Heart left ventricle (tissue), 16 donors: ENCODE measurements around the gene KCNE4. TPM values are rescaled to one million over a fixed set of nuclear protein-coding genes. Genes with fewer than 3 reads are reported as not detected.

ENCODE experiments used
- ATAC-seq, 4 donors: fragments of 200-7000 bp; cut with Tn5 transposase; one replicate each; pipeline ENCODE4 v1.9.1; 2020 to 2022; ENCODE audit warnings: moderate library complexity in 4 of 4, mild to moderate bottlenecking in 3 of 4, moderate number of reproducible peaks in 1 of 4
- DNase-seq, 5 donors: peaks; one replicate each; pipeline ENCODE4 v3.0.0-alpha.2; 2020
- H3K27ac ChIP-seq, 12 donors: fragments of 200-600 bp; sonication (generic) in 4 of 12; one replicate each; pipeline versions ENCODE4 v1.5.0 to v1.8.0; 2016 to 2022; ENCODE audit warnings: mild to moderate bottlenecking in 2 of 12
- H3K27me3 ChIP-seq, 9 donors: fragments of 200-600 bp; sonication (generic) in 2 of 9; one replicate each; pipeline versions ENCODE4 v1.5.1 to v1.8.0; 2016 to 2022; ENCODE audit warnings: mild to moderate bottlenecking in 3 of 9
- H3K36me3 ChIP-seq, 9 donors: fragments of 200-600 bp; sonication (generic) in 2 of 9; one replicate each; pipeline versions ENCODE4 v1.5.0 to v1.8.0; 2018 to 2022; ENCODE audit warnings: mild to moderate bottlenecking in 2 of 9
- H3K4me1 ChIP-seq, 12 donors: fragments of 200-600 bp; sonication (generic) in 4 of 12; one replicate each; pipeline versions ENCODE4 v1.5.0 to v1.8.0; 2016 to 2022; ENCODE audit warnings: mild to moderate bottlenecking in 3 of 12
- H3K4me3 ChIP-seq, 12 donors: fragments of 200-600 bp; sonication (generic) in 4 of 12; one replicate each; pipeline versions ENCODE4 v1.5.0 to v1.8.0; 2017 to 2022; ENCODE audit warnings: mild to moderate bottlenecking in 9 of 12, moderate library complexity in 4 of 12
- H3K9me3 ChIP-seq, 12 donors: fragments of 200-600 bp; sonication (generic) in 4 of 12; one replicate each; pipeline versions ENCODE4 v1.5.0 to v1.8.0; 2016 to 2022; ENCODE audit warnings: mild to moderate bottlenecking in 1 of 12
- CTCF ChIP-seq, 12 donors: fragments of 200-600 bp; sonication (generic) in 4 of 12; IDR thresholded peaks; one replicate each; pipeline versions ENCODE4 v1.5.0 to v1.8.0; 2018 to 2022; ENCODE audit warnings: antibody characterized with exemption in 12 of 12, mild to moderate bottlenecking in 5 of 12
- POLR2A ChIP-seq, 2 donors: fragments of 450-650 bp; IDR thresholded peaks; one replicate each; pipeline ENCODE4 v1.6.1; 2017; ENCODE audit warnings: antibody characterized with exemption in 2 of 2, mild to moderate bottlenecking in 2 of 2, moderate library complexity in 2 of 2
- WGBS, 4 donors: extraction: QIAGEN DNeasy Blood & Tissue Kit in 2 of 4; methylation state at CpG; one replicate each; pipeline versions ENCODE4 v1.1.5 to v1.1.7; 2013 to 2018; 5-methylcytosine and 5-hydroxymethylcytosine counted together
- intact Hi-C, 10 donors: fragments of 100-400 bp; cut with DNase I; formaldehyde crosslinking; loops; one replicate each; pipeline versions ENCODE4 v1.11.1 to v1.14.2; 2022
- polyA plus RNA-seq, 2 donors: library from polyadenylated mRNA; stranded (reverse); fragments of 200-250 nt; gene quantifications; one replicate each; pipeline ENCODE4 v1.2.3, GENCODE V29; 2013
- total RNA-seq, 9 donors: library from RNA; depleted of rRNA in 2 of 9; stranded (reverse); fragments of >200 nt in 2 of 9; fragmentation: NEBNext Ultra II Directional in 3 of 9; extraction: Animal tissue kit (Norgen Biotek cat#: 25700) in 3 of 9; gene quantifications; one replicate each; pipeline versions ENCODE4 v1.1.0 to v1.2.4, GENCODE V29; 2016 to 2023
- donor health status: ischemic (EF 13 %, LVEDD 7.1; RV severe dilation, severe dysfunction).
- donor health status: healthy with polysubstance abuse.
- donor health status: DM: no; HTN: yes; CAD: no.
- donor health status: DM: no; HTN: no; CAD: no.
- donor health status: ischemic (EF 25% LVEDD 6.9; RV normal size, moderate dysfunction).
- donor health status: ischemic (EF 25% LVEDD 5.7; RV mildly dilated, moderate dysfunction).
- donor health status: healthy.
- donor health status: DM: yes; HTN: yes; CAD: no.
- donor health status: ischemic (EF 35%, LVEDD 5.7; RV mildly dilated, moderate dysfunction).
- donor health status: nonischemic (EF 11% LVEDD 7.7; RV severe dilation, severe dysfunction).
- donor health status: DM: yes; HTN: yes; CAD: no.
- donor health status: PGD.
- donor health status: ischemic (EF 29% LVEDD 5.4; RV normal size, mild dysfunction).
- donor health status: nonischemic (EF 23%, LVEDD 6.1; RV moderate dilation, normal function).

KCNE4 gene
- total and polyA plus RNA-seq, 11 donors, result 0.69 to 3.7 (median 1.6) TPM

GRCh38 chr2:223060201-223060825 is 8.3 kb downstream of the KCNE4 start:
- no peak overlapping the region for H3K4me3 ChIP-seq
- H3K36me3 ChIP-seq, result no peaks in the 10 kb centered on the region
- H3K27ac ChIP-seq, result no peak overlapping the region
- peaks cover 0 to 29% (median 10%) of the 10 kb centered on the region in 12 donors for H3K4me1 ChIP-seq
- ATAC-seq (no peak), DNase-seq (no peak)
- H3K9me3 ChIP-seq, result no peaks in the 10 kb centered on the region
- no peaks in the 10 kb centered on the region for H3K27me3 ChIP-seq
- TF ChIP-seq POLR2A (IDR thresholded peaks at IDR 0.05) (no peak), CTCF (IDR thresholded peaks at IDR 0.05) (no peak)
- 90 to 95% (median 93%) methylated on average over 4 of the region's 4 CpGs for WGBS, 4 donors
- intact Hi-C loops, result no loop called here

DNA sequence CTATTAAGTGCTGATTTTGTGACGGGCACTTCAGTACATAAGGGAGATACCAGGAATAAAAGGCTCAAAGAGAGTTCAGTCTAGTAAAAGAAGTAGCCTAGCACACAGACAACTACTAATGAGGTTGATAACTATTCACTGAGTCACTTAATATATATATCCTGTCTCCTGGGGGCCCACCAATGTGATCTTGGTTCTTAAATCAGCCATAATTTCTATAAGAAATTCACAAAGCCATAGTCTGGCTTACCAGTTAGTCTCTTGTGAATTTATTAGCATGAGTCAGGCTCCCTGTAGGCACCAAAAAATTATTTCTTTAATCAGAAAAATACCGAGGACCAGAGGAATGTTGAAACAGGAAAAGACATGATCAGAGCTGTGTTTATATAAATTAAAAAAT is 10.4 kb downstream of the KCNE4 start:
- Histone ChIP-seq H3K36me3 (no peaks in the 10 kb centered on the region), H3K27ac (no peak overlapping the region), H3K27me3 (no peaks in the 10 kb centered on the region), H3K4me3 (no peak overlapping the region), H3K4me1 (peaks cover 0 to 8% (median 0%) of the 10 kb centered on the region in 12 donors), H3K9me3 (no peaks in the 10 kb centered on the region)
- WGBS, 4 donors, result 65 to 78% (median 74%) methylated on average over 2 of the region's 2 CpGs
- intact Hi-C loops, result no loop called here
- TF ChIP-seq CTCF (IDR thresholded peaks at IDR 0.05) (no peak), POLR2A (IDR thresholded peaks at IDR 0.05) (no peak)
- ATAC-seq, result no peak
- no peak for DNase-seq

DNA sequence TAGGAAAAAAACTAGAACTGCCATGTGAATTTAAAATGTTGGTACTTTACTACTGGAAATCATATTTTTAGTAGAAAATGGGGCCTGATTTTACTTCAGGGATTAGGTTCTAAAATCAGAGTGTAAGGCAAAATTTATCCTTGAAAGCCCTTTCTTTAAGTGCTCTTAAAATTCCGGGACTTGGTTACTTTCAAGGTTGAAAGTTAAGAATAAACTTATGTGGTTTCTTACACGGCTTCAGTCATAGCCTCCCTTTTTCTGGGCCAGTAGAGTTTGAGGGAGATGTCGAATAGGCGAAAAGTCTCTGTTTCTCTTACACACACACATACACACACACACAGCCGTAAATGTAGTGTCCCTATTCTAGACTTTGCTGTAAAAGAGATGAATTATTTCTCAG is 13.1 kb downstream of the KCNE4 start:
- TF ChIP-seq CTCF (IDR thresholded peaks at IDR 0.05), result no peak
- no peak for TF ChIP-seq POLR2A (IDR thresholded peaks at IDR 0.05)
- H3K9me3 ChIP-seq, result no peaks in the 10 kb centered on the region
- no peak overlapping the region for H3K4me3 ChIP-seq
- ATAC-seq, result no peak
- intact Hi-C loops, result no loop called here
- WGBS, 4 donors, result 86 to 92% (median 90%) methylated on average over 5 of the region's 5 CpGs
- H3K4me1 ChIP-seq, result no peaks in the 10 kb centered on the region
- H3K27ac ChIP-seq, result no peak overlapping the region
- DNase-seq, result no peak
- H3K36me3 ChIP-seq, result no peaks in the 10 kb centered on the region
- no peaks in the 10 kb centered on the region for H3K27me3 ChIP-seq

DNA sequence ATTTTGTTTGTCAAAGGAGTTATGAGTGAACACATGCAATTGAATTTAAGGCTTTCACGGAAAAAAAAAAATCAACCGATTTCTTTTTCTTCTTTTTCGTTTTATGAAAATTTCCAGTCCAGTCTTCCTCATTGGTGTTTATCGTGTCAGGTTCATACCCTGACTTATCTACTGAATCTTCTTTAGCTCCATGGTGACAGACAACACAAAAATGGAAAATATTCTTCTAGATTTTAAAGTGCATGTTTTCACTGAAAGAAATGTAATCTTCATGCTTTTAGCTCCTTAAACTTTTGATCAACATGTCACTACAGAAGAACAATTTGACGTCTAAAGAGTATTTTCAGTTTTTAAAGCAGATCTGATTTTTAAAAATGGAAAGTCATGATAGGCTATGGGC is 14.7 kb downstream of the KCNE4 start:
- no peaks in the 10 kb centered on the region for H3K9me3 ChIP-seq
- no peaks in the 10 kb centered on the region for H3K27me3 ChIP-seq
- H3K4me3 ChIP-seq, result no peak overlapping the region
- intact Hi-C loops, result no loop called here
- TF ChIP-seq CTCF (IDR thresholded peaks at IDR 0.05) (no peak), POLR2A (IDR thresholded peaks at IDR 0.05) (no peak)
- DNase-seq (no peak), ATAC-seq (no peak)
- no peaks in the 10 kb centered on the region for H3K36me3 ChIP-seq
- 92 to 94% (median 93%) methylated on average over 5 of the region's 5 CpGs for WGBS, 4 donors
- no peak overlapping the region for H3K27ac ChIP-seq
- no peaks in the 10 kb centered on the region for H3K4me1 ChIP-seq
